Measurements from ENCODE around the gene LNPEP. TPM values are rescaled to one million over a fixed set of nuclear protein-coding genes. Genes with fewer than 3 reads are reported as not detected.

LNPEP gene
- total RNA-seq, 1 donor from 2014 or later = 61.4 TPM

- no peak for DNase-seq (ENCODE audit: low spot score)
- intact Hi-C loops (cut with DNase I) = no loop called here
Measured at GRCh38 chr5:96952118-96952750, 16.4 kb downstream of the LNPEP start.

- DNase-seq (ENCODE audit: low spot score) = no peak
- intact Hi-C loops (cut with DNase I) = no loop called here
Measured at GRCh38 chr5:96952974-96953730, 17.3 kb downstream of the LNPEP start.

- intact Hi-C loops (cut with DNase I) = no loop called here
- DNase-seq (ENCODE audit: low spot score) = no peak
Measured at GRCh38 chr5:96957254-96958049, 21.6 kb downstream of the LNPEP start.

GRCh38 chr5:96958977-96959376 lies 23.1 kb downstream of the LNPEP start:
- intact Hi-C loops (cut with DNase I) = no loop called here
- no peak for DNase-seq (ENCODE audit: low spot score)

- DNase-seq (ENCODE audit: low spot score) = no peak
- intact Hi-C loops (cut with DNase I) = no loop called here
Measured at GRCh38 chr5:96961053-96961452, 25.2 kb downstream of the LNPEP start.

GRCh38 chr5:96962540-96962991 lies 26.7 kb downstream of the LNPEP start:
- intact Hi-C loops (cut with DNase I) = no loop called here
- DNase-seq (ENCODE audit: low spot score) = no peak

GRCh38 chr5:96963267-96963666 lies 27.4 kb downstream of the LNPEP start:
- intact Hi-C loops (cut with DNase I) = no loop called here
- no peak for DNase-seq (ENCODE audit: low spot score)

GRCh38 chr5:96966801-96967200 lies 30.9 kb downstream of the LNPEP start:
- intact Hi-C loops (cut with DNase I) = no loop called here
- DNase-seq (ENCODE audit: low spot score) = no peak

- intact Hi-C loops (cut with DNase I) = no loop called here
- DNase-seq (ENCODE audit: low spot score) = no peak
Measured at GRCh38 chr5:96967400-96967799, 31.5 kb downstream of the LNPEP start.

- DNase-seq (ENCODE audit: low spot score) = no peak
- intact Hi-C loops (cut with DNase I) = no loop called here
Measured at GRCh38 chr5:96968074-96968473, 32.2 kb downstream of the LNPEP start.

- no peak for DNase-seq (ENCODE audit: low spot score)
- intact Hi-C loops (cut with DNase I) = no loop called here
Measured at GRCh38 chr5:96968614-96969013, 32.7 kb downstream of the LNPEP start.

- intact Hi-C loops (cut with DNase I) = no loop called here
- no peak for DNase-seq (ENCODE audit: low spot score)
Measured at GRCh38 chr5:96969366-96969765, 33.5 kb downstream of the LNPEP start.

GRCh38 chr5:96972599-96973334 lies 36.9 kb downstream of the LNPEP start:
- DNase-seq (ENCODE audit: low spot score) = no peak
- intact Hi-C loops (cut with DNase I) = loop anchor here (5.0 kb wide), 1 partner anchor 35 kb away; the partner anchor contains the start of gene LNPEP

GRCh38 chr5:96973532-96974401 lies 37.9 kb downstream of the LNPEP start:
- intact Hi-C loops (cut with DNase I) = loop anchor here (5.0 kb wide), 1 partner anchor 36 kb away; the partner anchor contains the start of gene LNPEP
- no peak for DNase-seq (ENCODE audit: low spot score)

GRCh38 chr5:96975656-96976055 lies 39.8 kb downstream of the LNPEP start:
- DNase-seq (ENCODE audit: low spot score) = no peak
- intact Hi-C loops (cut with DNase I) = no loop called here

GRCh38 chr5:96977228-96977627 lies 41.3 kb downstream of the LNPEP start:
- intact Hi-C loops (cut with DNase I) = no loop called here
- no peak for DNase-seq (ENCODE audit: low spot score)

GRCh38 chr5:96978812-96979449 lies 43.1 kb downstream of the LNPEP start:
- intact Hi-C loops (cut with DNase I) = no loop called here

GRCh38 chr5:96984506-96985192 lies 48.8 kb downstream of the LNPEP start:
- intact Hi-C loops (cut with DNase I) = no loop called here
- no peak for DNase-seq (ENCODE audit: low spot score)

More at GRCh38 chr5:96978812-96979449, 43.1 kb downstream of the LNPEP start:
- no peak for DNase-seq (ENCODE audit: low spot score)

Measured in cardiac septum (tissue), 1 donor.